ENCODE results near the gene WDR31. TPM values are rescaled to one million over a fixed set of nuclear protein-coding genes. Genes with fewer than 3 reads are reported as not detected.

Gene WDR31
- total RNA-seq, 3 donors from 2014 or later (not counting 1 experiment from before 2014, with no cell fraction given), result 0.16 to 0.55 (median 0.19) TPM

GRCh38 chr9:113359385-113359784, 19.3 kb upstream of the WDR31 start:
- H3K36me3 ChIP-seq (ENCODE audit: control insufficient read depth, insufficient read depth, low read length), result no peaks in the 10 kb centered on the region
- Mint-ChIP-seq H3K4me3 (no peak overlapping the region), H3K27me3 (ENCODE audit: low read depth in 2 of 2) (no peaks in the 10 kb centered on the region)

GRCh38 chr9:113356686-113357292, 16.7 kb upstream of the WDR31 start:
- Mint-ChIP-seq H3K36me3 (no peaks in the 10 kb centered on the region), H3K27me3 (ENCODE audit: low read depth in 2 of 2) (no peaks in the 10 kb centered on the region), H3K27ac (no peak overlapping the region), H3K4me3 (no peak overlapping the region), H3K4me1 (no peaks in the 10 kb centered on the region), H3K9me3 (no peaks in the 10 kb centered on the region)
- Histone ChIP-seq H3K27ac (ENCODE audit: low read length) (no peak overlapping the region), H3K4me1 (ENCODE audit: control insufficient read depth, insufficient read depth, low read length) (no peaks in the 10 kb centered on the region), H3K4me3 (ENCODE audit: low read length) (no peak overlapping the region), H3K27me3 (ENCODE audit: control insufficient read depth, insufficient read depth, low read length) (no peaks in the 10 kb centered on the region), H3K36me3 (ENCODE audit: control insufficient read depth, insufficient read depth, low read length) (no peaks in the 10 kb centered on the region), H3K9me3 (ENCODE audit: control insufficient read depth, insufficient read depth, low read length) (no peaks in the 10 kb centered on the region)
- ATAC-seq, result no peak
- no peak for TF ChIP-seq CTCF (IDR thresholded peaks at IDR 0.05)
- no peak for DNase-seq
- 89% methylated on average over 7 of the region's 7 CpGs for WGBS (ENCODE audit: insufficient coverage)
- intact Hi-C loops (cut with micrococcal nuclease), result no loop called here

More at GRCh38 chr9:113359385-113359784, 19.3 kb upstream of the WDR31 start:
- intact Hi-C loops (cut with micrococcal nuclease), result no loop called here
- no peak overlapping the region for H3K4me3 ChIP-seq (ENCODE audit: low read length)
- H3K27me3 ChIP-seq (ENCODE audit: control insufficient read depth, insufficient read depth, low read length), result no peaks in the 10 kb centered on the region
- 83% methylated on average over 1 of the region's 1 CpG for WGBS (ENCODE audit: insufficient coverage)
- no peaks in the 10 kb centered on the region for H3K4me1 ChIP-seq (ENCODE audit: control insufficient read depth, insufficient read depth, low read length)
- no peak overlapping the region for H3K27ac ChIP-seq (ENCODE audit: low read length)
- TF ChIP-seq CTCF (IDR thresholded peaks at IDR 0.05), result no peak
- no peaks in the 10 kb centered on the region for H3K4me1 Mint-ChIP-seq
- ATAC-seq (no peak), DNase-seq (no peak)
- no peaks in the 10 kb centered on the region for H3K36me3 Mint-ChIP-seq
- no peak overlapping the region for H3K27ac Mint-ChIP-seq
- H3K9me3 ChIP-seq (ENCODE audit: control insufficient read depth, insufficient read depth, low read length), result no peaks in the 10 kb centered on the region
- no peaks in the 10 kb centered on the region for H3K9me3 Mint-ChIP-seq

GRCh38 chr9:113355040-113355596, 15.0 kb upstream of the WDR31 start:
- Mint-ChIP-seq H3K27me3 (ENCODE audit: low read depth in 2 of 2) (no peaks in the 10 kb centered on the region), H3K36me3 (no peaks in the 10 kb centered on the region), H3K4me1 (peaks cover 14% of the 10 kb centered on the region in 2 donors), H3K27ac (no peak overlapping the region), H3K9me3 (no peaks in the 10 kb centered on the region), H3K4me3 (no peak overlapping the region)
- no peak overlapping the region for H3K4me3 ChIP-seq (ENCODE audit: low read length)
- peaks cover 15% of the 10 kb centered on the region for H3K4me1 ChIP-seq (ENCODE audit: control insufficient read depth, insufficient read depth, low read length)
- no peak for ATAC-seq
- H3K9me3 ChIP-seq (ENCODE audit: control insufficient read depth, insufficient read depth, low read length), result no peaks in the 10 kb centered on the region
- WGBS (ENCODE audit: insufficient coverage), result 93% methylated on average over 4 of the region's 4 CpGs
- peaks cover 2% of the 10 kb centered on the region for H3K27me3 ChIP-seq (ENCODE audit: control insufficient read depth, insufficient read depth, low read length)
- H3K36me3 ChIP-seq (ENCODE audit: control insufficient read depth, insufficient read depth, low read length), result no peaks in the 10 kb centered on the region
- TF ChIP-seq CTCF (IDR thresholded peaks at IDR 0.05), result no peak
- intact Hi-C loops (cut with micrococcal nuclease), result no loop called here
- DNase-seq, result no peak
- no peak overlapping the region for H3K27ac ChIP-seq (ENCODE audit: low read length)

GRCh38 chr9:113352411-113352810, 12.3 kb upstream of the WDR31 start:
- peak overlapping the region in 1 of 2 donors; percentile 3 for H3K27ac Mint-ChIP-seq
- Histone ChIP-seq H3K27me3 (ENCODE audit: control insufficient read depth, insufficient read depth, low read length) (peaks cover 3% of the 10 kb centered on the region), H3K36me3 (ENCODE audit: control insufficient read depth, insufficient read depth, low read length) (no peaks in the 10 kb centered on the region), H3K9me3 (ENCODE audit: control insufficient read depth, insufficient read depth, low read length) (no peaks in the 10 kb centered on the region), H3K4me3 (ENCODE audit: low read length) (no peak overlapping the region), H3K27ac (ENCODE audit: low read length) (no peak overlapping the region), H3K4me1 (ENCODE audit: control insufficient read depth, insufficient read depth, low read length) (peaks cover 32% of the 10 kb centered on the region)
- no peak for ATAC-seq
- WGBS (ENCODE audit: insufficient coverage), result 33% methylated on average over 1 of the region's 1 CpG
- DNase-seq, result no peak
- no peaks in the 10 kb centered on the region for H3K36me3 Mint-ChIP-seq
- peaks cover 27 to 28% of the 10 kb centered on the region in 2 donors for H3K4me1 Mint-ChIP-seq
- intact Hi-C loops (cut with micrococcal nuclease), result no loop called here
- H3K27me3 Mint-ChIP-seq (ENCODE audit: low read depth in 2 of 2), result no peaks in the 10 kb centered on the region
- H3K9me3 Mint-ChIP-seq, result no peaks in the 10 kb centered on the region
- H3K4me3 Mint-ChIP-seq, result no peak overlapping the region
- no peak for TF ChIP-seq CTCF (IDR thresholded peaks at IDR 0.05)

All from natural killer cell (primary cell).